Nephron (organoid): ENCODE data around the gene RALGAPA2.

Experiments
- H3K27ac Mint-ChIP-seq, 3 experiments: 2 replicates each; pipeline ENCODE4 v1.8.0; 2020; ENCODE audit warnings: mixed read lengths in 3 of 3, mild to moderate bottlenecking in 2 of 3, moderate library complexity in 1 of 3
- H3K27me3 Mint-ChIP-seq: 2 replicates; pipeline ENCODE4 v1.8.0; 2021; ENCODE audit warnings: low read depth, mild to moderate bottlenecking, moderate library complexity, mixed read lengths
- H3K36me3 Mint-ChIP-seq: 2 replicates; pipeline ENCODE4 v1.8.0; 2020; ENCODE audit warnings: low read depth, mixed read lengths
- H3K4me1 Mint-ChIP-seq: 2 replicates; pipeline ENCODE4 v1.8.0; 2020; ENCODE audit warnings: mixed read lengths
- H3K4me3 Mint-ChIP-seq, 3 experiments: 2 replicates each; pipeline ENCODE4 v1.8.0; 2020; ENCODE audit warnings: mild to moderate bottlenecking in 3 of 3, mixed read lengths in 3 of 3, moderate library complexity in 2 of 3
- H3K9me3 Mint-ChIP-seq: 2 replicates; pipeline ENCODE4 v1.8.0; 2020; ENCODE audit warnings: mixed read lengths
- CTCF ChIP-seq, 3 experiments: fragments of 200-600 bp; sonication (generic); IDR thresholded peaks; one replicate each; pipeline ENCODE4 v1.5.0; 2021; ENCODE audit warnings: antibody characterized with exemption in 3 of 3; ENCODE audit not compliant: unreplicated experiment in 3 of 3

RALGAPA2 gene

GRCh38 chr20:20499439-20499838 lies 213.0 kb downstream of the RALGAPA2 start:
- H3K36me3 Mint-ChIP-seq: peaks cover 25% of the 10 kb centered on the region
- H3K27me3 Mint-ChIP-seq: no peaks in the 10 kb centered on the region
- no peaks in the 10 kb centered on the region for H3K9me3 Mint-ChIP-seq
- no peak for TF ChIP-seq CTCF (IDR thresholded peaks at IDR 0.05; ENCODE audit: unreplicated experiment in 3 of 3)
- peaks cover 9% of the 10 kb centered on the region for H3K4me1 Mint-ChIP-seq
- no peak overlapping the region for H3K4me3 Mint-ChIP-seq
- H3K27ac Mint-ChIP-seq: no peak overlapping the region

GRCh38 chr20:20498076-20498861 lies 214.2 kb downstream of the RALGAPA2 start:
- Mint-ChIP-seq H3K36me3 (peaks cover 24% of the 10 kb centered on the region), H3K9me3 (no peaks in the 10 kb centered on the region), H3K4me1 (peaks cover 9% of the 10 kb centered on the region), H3K27ac (peak overlapping the region in 1 of 3 experiments; percentile 19), H3K27me3 (no peaks in the 10 kb centered on the region), H3K4me3 (no peak overlapping the region)
- TF ChIP-seq CTCF (IDR thresholded peaks at IDR 0.05; ENCODE audit: unreplicated experiment in 3 of 3): no peak

- Mint-ChIP-seq H3K4me1 (peaks cover 14% of the 10 kb centered on the region), H3K9me3 (no peaks in the 10 kb centered on the region), H3K27ac (no peak overlapping the region), H3K36me3 (peaks cover 20% of the 10 kb centered on the region), H3K27me3 (no peaks in the 10 kb centered on the region), H3K4me3 (no peak overlapping the region)
- TF ChIP-seq CTCF (IDR thresholded peaks at IDR 0.05; ENCODE audit: unreplicated experiment in 3 of 3): no peak
Measured at GRCh38 chr20:20497242-20497978, 215.0 kb downstream of the RALGAPA2 start.

GRCh38 chr20:20495729-20496503 lies 216.5 kb downstream of the RALGAPA2 start:
- H3K27me3 Mint-ChIP-seq: no peaks in the 10 kb centered on the region
- H3K4me3 Mint-ChIP-seq: no peak overlapping the region
- no peak for TF ChIP-seq CTCF (IDR thresholded peaks at IDR 0.05; ENCODE audit: unreplicated experiment in 3 of 3)
- H3K27ac Mint-ChIP-seq: no peak overlapping the region
- peaks cover 12% of the 10 kb centered on the region for H3K36me3 Mint-ChIP-seq
- peaks cover 23% of the 10 kb centered on the region for H3K4me1 Mint-ChIP-seq
- no peaks in the 10 kb centered on the region for H3K9me3 Mint-ChIP-seq

GRCh38 chr20:20493701-20494100 lies 218.7 kb downstream of the RALGAPA2 start:
- Mint-ChIP-seq H3K4me1 (peaks cover 21% of the 10 kb centered on the region), H3K36me3 (peaks cover 12% of the 10 kb centered on the region), H3K9me3 (no peaks in the 10 kb centered on the region), H3K27me3 (no peaks in the 10 kb centered on the region), H3K4me3 (no peak overlapping the region), H3K27ac (no peak overlapping the region)
- no peak for TF ChIP-seq CTCF (IDR thresholded peaks at IDR 0.05; ENCODE audit: unreplicated experiment in 3 of 3)
